Mesothelial cell of epicardium (in vitro differentiated cells): ENCODE data around the gene CD101. TPM values are rescaled to one million over a fixed set of nuclear protein-coding genes. Genes with fewer than 3 reads are reported as not detected.

Source experiments
- DNase-seq, 2 experiments: peaks; one replicate each; pipeline ENCODE4 v3.0.0; 2021; ENCODE audit warnings: low spot score in 2 of 2; ENCODE audit not compliant: unreplicated experiment in 2 of 2
- H3K27ac Mint-ChIP-seq: 2 replicates; pipeline ENCODE4 v1.8.0; 2021; ENCODE audit warnings: mixed read lengths
- H3K27me3 Mint-ChIP-seq: 2 replicates; pipeline ENCODE4 v1.8.0; 2021; ENCODE audit warnings: low read depth, mixed read lengths
- H3K36me3 Mint-ChIP-seq: 2 replicates; pipeline ENCODE4 v1.8.0; 2021; ENCODE audit warnings: mixed read lengths
- H3K4me1 Mint-ChIP-seq: 2 replicates; pipeline ENCODE4 v1.8.0; 2021; ENCODE audit warnings: mixed read lengths
- H3K4me3 Mint-ChIP-seq: 2 replicates; pipeline ENCODE4 v1.8.0; 2021; ENCODE audit warnings: mild to moderate bottlenecking, moderate library complexity, mixed read lengths
- H3K9me3 Mint-ChIP-seq: 2 replicates; pipeline ENCODE4 v1.8.0; 2021; ENCODE audit warnings: mixed read lengths
- total RNA-seq: library from RNA; stranded (reverse); gene quantifications from 3 replicates; pipeline ENCODE4 v1.2.1, GENCODE V29; 2021
- TF ChIP-seq, protein P1 (sequence below): fragments of 200-600 bp; sonication (generic); IDR thresholded peaks from one replicate; pipeline ENCODE4 v1.5.0; 2021; ENCODE audit warnings: antibody characterized with exemption; ENCODE audit not compliant: unreplicated experiment

CD101 gene
- total RNA-seq, 1 donor from 2014 or later = 3.7 TPM

DNA sequence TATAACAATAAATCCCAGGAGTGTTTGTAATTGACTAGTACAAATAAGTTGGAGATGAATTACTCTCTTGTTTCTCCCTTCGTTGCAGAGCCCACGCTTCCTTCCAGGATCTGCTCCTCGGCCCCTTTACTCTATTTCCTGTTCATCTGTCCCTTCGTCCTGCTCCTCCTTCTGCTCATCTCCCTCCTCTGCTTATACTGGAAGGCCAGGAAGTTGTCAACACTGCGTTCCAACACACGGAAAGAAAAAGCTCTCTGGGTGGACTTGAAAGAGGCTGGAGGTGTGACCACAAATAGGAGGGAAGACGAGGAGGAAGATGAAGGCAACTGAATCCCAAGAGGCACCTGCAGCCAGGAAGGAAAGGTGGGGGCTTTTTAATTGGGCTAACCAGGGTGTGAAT lies 32.2 kb downstream of the CD101 start:
- H3K27me3 Mint-ChIP-seq = no peaks in the 10 kb centered on the region
- H3K27ac Mint-ChIP-seq = peak overlapping the region; percentile 60
- peaks cover 2% of the 10 kb centered on the region for H3K36me3 Mint-ChIP-seq
- H3K4me1 Mint-ChIP-seq = peaks cover 31% of the 10 kb centered on the region
- no peak for DNase-seq
- H3K9me3 Mint-ChIP-seq = no peaks in the 10 kb centered on the region
- no peak overlapping the region for H3K4me3 Mint-ChIP-seq
- TF ChIP-seq, protein P1, sequence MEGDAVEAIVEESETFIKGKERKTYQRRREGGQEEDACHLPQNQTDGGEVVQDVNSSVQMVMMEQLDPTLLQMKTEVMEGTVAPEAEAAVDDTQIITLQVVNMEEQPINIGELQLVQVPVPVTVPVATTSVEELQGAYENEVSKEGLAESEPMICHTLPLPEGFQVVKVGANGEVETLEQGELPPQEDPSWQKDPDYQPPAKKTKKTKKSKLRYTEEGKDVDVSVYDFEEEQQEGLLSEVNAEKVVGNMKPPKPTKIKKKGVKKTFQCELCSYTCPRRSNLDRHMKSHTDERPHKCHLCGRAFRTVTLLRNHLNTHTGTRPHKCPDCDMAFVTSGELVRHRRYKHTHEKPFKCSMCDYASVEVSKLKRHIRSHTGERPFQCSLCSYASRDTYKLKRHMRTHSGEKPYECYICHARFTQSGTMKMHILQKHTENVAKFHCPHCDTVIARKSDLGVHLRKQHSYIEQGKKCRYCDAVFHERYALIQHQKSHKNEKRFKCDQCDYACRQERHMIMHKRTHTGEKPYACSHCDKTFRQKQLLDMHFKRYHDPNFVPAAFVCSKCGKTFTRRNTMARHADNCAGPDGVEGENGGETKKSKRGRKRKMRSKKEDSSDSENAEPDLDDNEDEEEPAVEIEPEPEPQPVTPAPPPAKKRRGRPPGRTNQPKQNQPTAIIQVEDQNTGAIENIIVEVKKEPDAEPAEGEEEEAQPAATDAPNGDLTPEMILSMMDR = no peak

DNA sequence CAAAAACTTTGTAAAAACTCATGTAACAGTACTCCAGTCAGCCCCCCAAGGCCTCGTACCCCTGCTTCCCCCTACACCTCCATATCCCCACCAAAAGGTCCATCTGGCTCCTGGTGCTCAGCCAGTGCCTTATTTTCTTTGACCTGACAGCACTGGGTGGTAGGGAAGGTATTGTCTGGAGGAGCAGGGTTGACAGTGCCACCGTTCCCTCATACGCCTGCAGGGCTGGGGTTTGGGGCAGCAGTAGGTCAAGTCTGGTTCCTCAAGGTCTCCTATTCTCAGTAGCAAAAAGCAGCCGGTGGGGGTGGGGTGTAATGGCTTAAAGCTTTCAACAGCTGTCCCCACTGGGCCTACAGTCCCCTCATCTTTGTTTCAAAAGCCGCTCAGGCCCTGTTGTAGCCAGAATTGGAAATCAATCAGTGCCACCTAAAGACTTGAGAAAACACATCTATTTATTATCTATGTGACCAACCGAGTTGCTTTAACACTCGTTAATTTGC lies 33.3 kb downstream of the CD101 start:
- TF ChIP-seq, protein P1 = no peak
- Mint-ChIP-seq H3K27ac (no peak overlapping the region), H3K4me1 (peaks cover 31% of the 10 kb centered on the region), H3K9me3 (no peaks in the 10 kb centered on the region), H3K36me3 (peaks cover 2% of the 10 kb centered on the region), H3K27me3 (no peaks in the 10 kb centered on the region), H3K4me3 (no peak overlapping the region)
- DNase-seq = no peak

DNA sequence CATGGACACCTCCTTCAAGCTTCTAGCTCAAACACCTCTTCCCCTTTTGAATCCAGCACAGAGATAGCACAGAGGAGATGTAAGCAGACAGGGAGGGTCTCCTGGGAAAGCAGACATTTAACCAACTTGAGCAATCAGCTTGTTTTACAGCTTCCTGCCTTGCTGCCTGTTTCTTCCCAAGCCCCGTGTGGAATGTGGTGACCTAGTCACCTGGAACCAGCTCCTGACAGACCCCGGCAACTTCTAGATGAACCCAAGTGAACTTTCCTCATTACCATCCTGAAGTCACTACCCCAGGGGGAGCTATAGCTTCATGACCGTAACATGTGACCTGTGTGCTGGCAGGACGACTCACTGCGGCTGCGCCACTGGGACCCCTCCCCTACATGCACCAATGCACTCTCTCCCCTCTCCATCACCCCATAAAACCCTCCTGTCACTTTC lies 34.5 kb downstream of the CD101 start:
- TF ChIP-seq, protein P1 = no peak
- H3K9me3 Mint-ChIP-seq = peaks cover 3% of the 10 kb centered on the region
- no peaks in the 10 kb centered on the region for H3K27me3 Mint-ChIP-seq
- H3K4me3 Mint-ChIP-seq = no peak overlapping the region
- H3K4me1 Mint-ChIP-seq = peaks cover 31% of the 10 kb centered on the region
- no peak for DNase-seq
- no peaks in the 10 kb centered on the region for H3K36me3 Mint-ChIP-seq
- H3K27ac Mint-ChIP-seq = peak overlapping the region; percentile 56

DNA sequence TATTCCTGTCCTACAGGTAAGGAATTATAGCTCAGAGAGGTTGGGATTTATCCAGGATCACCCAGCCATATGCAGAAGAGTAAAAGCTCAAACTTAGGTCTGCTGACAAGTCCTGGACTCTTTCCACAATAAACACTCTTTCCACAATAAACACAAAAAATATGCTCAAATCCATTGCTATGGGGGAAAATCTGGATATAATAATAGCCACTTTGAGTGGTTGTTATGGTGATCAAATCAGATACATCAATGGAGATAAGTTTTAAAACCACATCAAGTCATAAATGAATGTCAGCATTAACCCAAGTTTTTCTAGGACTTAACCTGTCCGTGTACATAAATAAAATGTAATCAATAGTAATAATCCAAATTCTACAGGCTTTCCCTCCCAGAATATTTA lies 36.2 kb downstream of the CD101 start:
- Mint-ChIP-seq H3K4me3 (no peak overlapping the region), H3K36me3 (peaks cover 2% of the 10 kb centered on the region), H3K27me3 (no peaks in the 10 kb centered on the region), H3K27ac (no peak overlapping the region), H3K9me3 (peaks cover 8% of the 10 kb centered on the region), H3K4me1 (peaks cover 24% of the 10 kb centered on the region)
- no peak for DNase-seq
- TF ChIP-seq, protein P1 = no peak

DNA sequence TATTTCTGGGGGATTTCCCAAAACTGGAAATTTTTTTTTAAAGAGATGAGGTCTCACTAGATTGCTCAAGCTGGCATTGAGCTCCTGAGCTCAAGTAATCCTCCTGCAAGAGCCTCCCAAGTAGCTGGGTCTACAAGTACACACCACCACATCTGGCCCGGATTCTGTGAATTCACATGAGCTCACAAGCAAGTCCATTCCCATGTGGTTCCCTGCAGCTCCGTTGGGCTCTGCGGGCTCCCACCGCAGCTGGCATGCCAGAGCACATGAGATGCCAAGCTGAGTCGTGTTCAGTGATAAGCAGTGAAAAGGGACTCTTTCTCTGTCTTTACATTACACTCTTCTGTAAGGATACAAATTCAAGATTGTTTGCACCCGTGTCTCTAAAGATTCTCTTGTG lies 36.7 kb downstream of the CD101 start:
- Mint-ChIP-seq H3K27me3 (no peaks in the 10 kb centered on the region), H3K4me3 (no peak overlapping the region), H3K36me3 (peaks cover 5% of the 10 kb centered on the region), H3K27ac (no peak overlapping the region), H3K9me3 (peaks cover 12% of the 10 kb centered on the region), H3K4me1 (peaks cover 19% of the 10 kb centered on the region)
- no peak for DNase-seq
- TF ChIP-seq, protein P1 = no peak

DNA sequence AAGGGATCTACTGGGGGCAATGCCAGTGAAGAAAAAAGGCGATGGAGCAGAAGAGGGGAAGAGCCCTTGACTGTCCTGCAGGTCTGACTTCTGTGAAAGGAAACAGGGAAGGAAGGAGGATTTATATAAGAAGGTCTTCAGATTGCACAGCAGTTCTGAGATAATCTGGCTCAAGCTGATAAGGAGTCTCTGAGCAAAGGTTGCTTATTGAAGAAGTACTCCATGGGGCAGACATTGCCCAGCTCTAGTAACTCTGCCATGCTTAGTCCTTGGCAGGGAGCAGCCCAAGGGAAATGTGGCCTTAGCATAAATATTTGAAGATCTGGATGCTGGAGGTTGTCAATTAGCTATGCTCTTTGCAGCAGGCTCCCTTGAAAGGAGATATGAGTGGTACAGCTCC lies 42.7 kb downstream of the CD101 start:
- H3K9me3 Mint-ChIP-seq = peaks cover 21% of the 10 kb centered on the region
- no peak for DNase-seq
- peaks cover 10% of the 10 kb centered on the region for H3K36me3 Mint-ChIP-seq
- TF ChIP-seq, protein P1 = no peak
- no peaks in the 10 kb centered on the region for H3K27me3 Mint-ChIP-seq
- no peaks in the 10 kb centered on the region for H3K4me1 Mint-ChIP-seq
- H3K27ac Mint-ChIP-seq = no peak overlapping the region
- no peak overlapping the region for H3K4me3 Mint-ChIP-seq
